ENCODE measurements around the gene STAT1.

Gene STAT1

DNA sequence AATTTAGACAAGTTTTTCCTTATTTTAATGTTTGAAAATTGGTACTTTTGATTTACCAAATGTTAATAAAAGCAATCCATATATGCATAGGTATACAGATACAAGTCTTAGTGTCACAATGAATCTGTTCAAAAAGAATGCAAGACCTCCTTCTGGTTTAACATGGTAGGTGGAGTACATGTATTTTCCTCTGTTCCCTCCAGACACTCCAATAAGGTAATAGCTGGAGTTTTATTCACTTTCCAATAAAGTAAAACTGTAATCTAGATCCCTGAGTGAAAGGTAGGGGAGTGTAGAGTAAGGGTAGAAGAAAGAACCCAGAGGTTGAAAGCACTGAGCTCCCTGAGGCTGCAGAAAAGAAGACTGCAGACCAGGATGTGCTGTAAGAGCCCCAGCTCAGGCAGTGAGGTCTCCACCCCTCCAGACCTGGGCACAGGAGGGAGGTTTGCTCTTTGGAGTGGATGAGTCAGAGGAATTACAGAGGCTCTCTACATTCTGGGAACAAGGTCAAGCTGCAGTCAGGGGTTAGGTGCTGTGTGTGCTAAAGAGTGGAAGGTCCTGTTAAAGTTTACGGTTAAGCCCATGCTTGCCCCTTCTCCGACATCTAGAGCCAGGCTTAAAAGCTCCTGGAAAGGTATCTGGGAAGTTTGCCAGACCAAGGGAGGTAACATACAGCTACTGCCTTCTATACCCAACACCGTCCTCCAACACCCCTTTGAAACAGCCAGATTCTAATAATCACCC is 27.6 kb upstream of the STAT1 start:
- peaks cover 37% of the 10 kb centered on the region for H3K4me1 Mint-ChIP-seq (ENCODE audit: low read depth)
- H3K27me3 Mint-ChIP-seq (ENCODE audit: low read depth), result no peaks in the 10 kb centered on the region
- peaks cover 78% of the 10 kb centered on the region for H3K36me3 Mint-ChIP-seq (ENCODE audit: low read depth)
- DNase-seq (ENCODE audit: low spot score), result no peak
- H3K27ac Mint-ChIP-seq, result no peak overlapping the region
- H3K9me3 Mint-ChIP-seq, result peaks cover 8% of the 10 kb centered on the region
- H3K4me3 Mint-ChIP-seq, result no peak overlapping the region

GRCh38 chr2:191039616-191040015 is 25.6 kb upstream of the STAT1 start:
- H3K4me3 Mint-ChIP-seq, result no peak overlapping the region
- H3K4me1 Mint-ChIP-seq (ENCODE audit: low read depth), result peaks cover 37% of the 10 kb centered on the region
- no peak for DNase-seq (ENCODE audit: low spot score)
- H3K9me3 Mint-ChIP-seq, result peaks cover 7% of the 10 kb centered on the region
- H3K27ac Mint-ChIP-seq, result no peak overlapping the region
- peaks cover 71% of the 10 kb centered on the region for H3K36me3 Mint-ChIP-seq (ENCODE audit: low read depth)
- no peaks in the 10 kb centered on the region for H3K27me3 Mint-ChIP-seq (ENCODE audit: low read depth)

- Mint-ChIP-seq H3K4me3 (peak overlapping the region; percentile 63), H3K36me3 (ENCODE audit: low read depth) (peaks cover 66% of the 10 kb centered on the region), H3K9me3 (no peaks in the 10 kb centered on the region), H3K4me1 (ENCODE audit: low read depth) (peaks cover 37% of the 10 kb centered on the region), H3K27me3 (ENCODE audit: low read depth) (no peaks in the 10 kb centered on the region), H3K27ac (peak overlapping the region; percentile 75)
- no peak for DNase-seq (ENCODE audit: low spot score)
These were observed 24.8 kb upstream of the STAT1 start for GRCh38 chr2:191038741-191039140.

GRCh38 chr2:191038241-191038725 is 24.3 kb upstream of the STAT1 start:
- peak overlapping the region; percentile 75 for H3K27ac Mint-ChIP-seq
- no peaks in the 10 kb centered on the region for H3K9me3 Mint-ChIP-seq
- DNase-seq (ENCODE audit: low spot score), result no peak
- H3K4me3 Mint-ChIP-seq, result peak overlapping the region; percentile 63
- peaks cover 67% of the 10 kb centered on the region for H3K36me3 Mint-ChIP-seq (ENCODE audit: low read depth)
- H3K4me1 Mint-ChIP-seq (ENCODE audit: low read depth), result peaks cover 39% of the 10 kb centered on the region
- H3K27me3 Mint-ChIP-seq (ENCODE audit: low read depth), result no peaks in the 10 kb centered on the region

DNA sequence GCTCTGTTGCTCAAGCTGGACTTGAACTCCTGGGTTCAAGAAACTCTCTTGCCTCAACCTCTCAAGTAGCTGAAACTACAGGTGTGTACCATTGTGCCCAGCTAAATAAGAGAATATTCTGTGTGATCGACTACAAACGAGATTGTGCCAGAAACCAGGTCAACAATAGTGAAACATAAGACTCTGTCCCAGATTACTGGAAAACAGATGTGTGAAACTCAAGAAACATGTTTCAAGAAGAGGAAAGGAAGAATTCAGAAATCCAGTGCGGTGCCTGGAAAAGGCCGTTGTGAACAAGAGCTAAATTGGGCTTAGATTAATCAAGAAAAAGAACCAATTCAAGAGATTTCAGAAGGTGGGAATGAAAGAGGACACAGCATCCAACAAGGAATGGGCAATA is 23.4 kb upstream of the STAT1 start:
- H3K36me3 Mint-ChIP-seq (ENCODE audit: low read depth), result peaks cover 72% of the 10 kb centered on the region
- H3K4me3 Mint-ChIP-seq, result no peak overlapping the region
- H3K4me1 Mint-ChIP-seq (ENCODE audit: low read depth), result peaks cover 40% of the 10 kb centered on the region
- H3K27me3 Mint-ChIP-seq (ENCODE audit: low read depth), result no peaks in the 10 kb centered on the region
- H3K27ac Mint-ChIP-seq, result peak overlapping the region; percentile 27
- DNase-seq (ENCODE audit: low spot score), result no peak
- H3K9me3 Mint-ChIP-seq, result no peaks in the 10 kb centered on the region

- H3K27ac Mint-ChIP-seq, result peak overlapping the region; percentile 24
- H3K9me3 Mint-ChIP-seq, result no peaks in the 10 kb centered on the region
- H3K36me3 Mint-ChIP-seq (ENCODE audit: low read depth), result peaks cover 73% of the 10 kb centered on the region
These were observed 22.4 kb upstream of the STAT1 start for GRCh38 chr2:191036363-191036762.

DNA sequence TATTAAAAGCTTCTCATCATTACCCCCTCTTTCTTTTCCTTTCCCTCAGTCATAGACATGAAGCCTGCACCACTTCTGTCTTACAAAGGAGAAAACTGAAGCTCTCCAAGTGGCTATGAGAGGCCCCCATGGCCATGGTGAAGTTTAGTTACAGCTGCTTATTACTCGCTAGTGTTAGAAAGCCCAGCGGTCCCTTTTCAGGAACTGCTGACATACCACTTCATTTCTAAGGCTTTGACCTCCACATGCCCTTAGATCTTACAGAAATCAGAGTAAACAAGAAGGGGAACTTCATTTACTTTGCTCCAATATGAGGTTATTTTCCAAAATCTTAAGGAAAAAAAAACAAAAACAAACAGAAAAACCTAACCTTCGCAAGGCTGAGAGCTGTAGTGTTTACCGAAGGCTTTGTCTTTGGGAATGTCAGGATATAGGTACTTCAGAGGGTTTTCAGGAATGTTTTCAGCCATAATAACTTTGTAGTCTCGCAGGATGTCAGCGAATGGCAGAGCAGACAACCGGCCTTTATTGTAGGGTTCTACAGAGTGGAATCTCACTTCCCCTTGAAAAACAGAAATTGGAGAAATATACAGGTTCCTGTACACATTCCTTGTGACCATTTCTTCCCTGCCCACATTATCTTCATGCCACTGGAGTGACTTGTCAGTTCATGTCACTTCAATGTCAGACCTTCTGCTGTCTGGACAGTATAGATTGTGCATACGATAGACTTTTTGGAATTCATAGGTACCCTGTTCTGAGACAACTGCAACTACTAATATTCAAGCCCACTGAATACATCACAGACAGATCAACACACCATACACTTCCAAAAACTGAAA is 18.8 kb upstream of the STAT1 start:
- no peak overlapping the region for H3K4me3 Mint-ChIP-seq
- H3K36me3 Mint-ChIP-seq (ENCODE audit: low read depth), result peaks cover 71% of the 10 kb centered on the region
- H3K9me3 Mint-ChIP-seq, result no peaks in the 10 kb centered on the region
- no peaks in the 10 kb centered on the region for H3K27me3 Mint-ChIP-seq (ENCODE audit: low read depth)
- no peak for DNase-seq (ENCODE audit: low spot score)
- peak overlapping the region; percentile 28 for H3K27ac Mint-ChIP-seq
- peaks cover 40% of the 10 kb centered on the region for H3K4me1 Mint-ChIP-seq (ENCODE audit: low read depth)

More at GRCh38 chr2:191036363-191036762, 22.4 kb upstream of the STAT1 start:
- Mint-ChIP-seq H3K27me3 (ENCODE audit: low read depth) (no peaks in the 10 kb centered on the region), H3K4me3 (no peak overlapping the region), H3K4me1 (ENCODE audit: low read depth) (peaks cover 34% of the 10 kb centered on the region)
- DNase-seq (ENCODE audit: low spot score), result no peak

DNA sequence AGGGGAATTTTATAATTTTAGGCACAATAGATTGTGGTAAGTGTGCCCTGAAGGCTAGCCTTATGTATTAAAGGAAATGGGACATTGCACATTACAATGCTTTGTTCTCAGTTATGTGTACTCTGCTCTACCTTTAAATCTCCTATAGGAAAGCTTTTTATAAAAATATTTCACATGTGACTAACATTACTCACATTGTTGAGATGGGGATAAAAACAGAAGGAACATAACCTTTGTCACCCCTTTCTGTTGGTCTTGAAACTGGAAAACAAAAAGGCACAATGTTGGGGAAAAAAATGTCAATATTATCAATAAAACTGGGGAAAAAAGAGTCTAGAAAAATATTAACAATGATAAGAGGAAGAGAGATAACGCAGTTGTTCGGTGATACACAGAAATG is 17.3 kb upstream of the STAT1 start:
- Mint-ChIP-seq H3K27ac (no peak overlapping the region), H3K4me1 (ENCODE audit: low read depth) (peaks cover 40% of the 10 kb centered on the region), H3K27me3 (ENCODE audit: low read depth) (no peaks in the 10 kb centered on the region), H3K4me3 (no peak overlapping the region), H3K36me3 (ENCODE audit: low read depth) (peaks cover 72% of the 10 kb centered on the region), H3K9me3 (no peaks in the 10 kb centered on the region)
- DNase-seq (ENCODE audit: low spot score), result no peak

DNA sequence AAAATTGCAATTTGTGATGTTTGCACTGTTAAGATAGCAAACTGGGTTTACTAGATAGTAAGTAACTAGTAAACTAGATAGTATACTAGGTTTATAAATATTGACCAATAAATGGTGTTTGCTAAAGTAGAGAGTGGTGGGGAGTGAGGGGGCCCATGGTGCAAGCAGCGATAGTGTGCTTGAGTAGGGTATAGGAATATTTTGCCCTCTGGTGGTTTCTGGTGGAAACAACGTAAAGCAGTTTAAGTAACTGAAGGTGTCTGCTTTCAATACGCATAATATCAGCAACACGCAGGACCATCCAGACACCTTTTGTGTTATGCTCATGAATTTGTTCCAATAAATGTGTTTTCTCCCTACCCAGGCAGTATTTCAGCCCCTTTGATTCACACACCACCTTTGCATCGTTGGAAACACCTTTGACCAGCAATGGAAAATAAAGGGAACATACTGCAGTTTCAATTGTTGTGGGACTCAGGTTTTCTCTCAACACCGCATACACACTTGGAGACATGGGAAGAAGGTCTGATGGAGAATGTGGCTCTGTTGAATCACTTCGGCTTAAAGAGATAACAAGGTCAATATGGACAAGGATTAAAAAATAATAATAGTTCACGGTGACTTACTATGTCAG is 16.7 kb upstream of the STAT1 start:
- Mint-ChIP-seq H3K27me3 (ENCODE audit: low read depth) (no peaks in the 10 kb centered on the region), H3K36me3 (ENCODE audit: low read depth) (peaks cover 74% of the 10 kb centered on the region), H3K27ac (peak overlapping the region; percentile 55), H3K9me3 (no peaks in the 10 kb centered on the region), H3K4me3 (peak overlapping the region; percentile 24), H3K4me1 (ENCODE audit: low read depth) (peaks cover 46% of the 10 kb centered on the region)
- DNase-seq (ENCODE audit: low spot score), result no peak

DNA sequence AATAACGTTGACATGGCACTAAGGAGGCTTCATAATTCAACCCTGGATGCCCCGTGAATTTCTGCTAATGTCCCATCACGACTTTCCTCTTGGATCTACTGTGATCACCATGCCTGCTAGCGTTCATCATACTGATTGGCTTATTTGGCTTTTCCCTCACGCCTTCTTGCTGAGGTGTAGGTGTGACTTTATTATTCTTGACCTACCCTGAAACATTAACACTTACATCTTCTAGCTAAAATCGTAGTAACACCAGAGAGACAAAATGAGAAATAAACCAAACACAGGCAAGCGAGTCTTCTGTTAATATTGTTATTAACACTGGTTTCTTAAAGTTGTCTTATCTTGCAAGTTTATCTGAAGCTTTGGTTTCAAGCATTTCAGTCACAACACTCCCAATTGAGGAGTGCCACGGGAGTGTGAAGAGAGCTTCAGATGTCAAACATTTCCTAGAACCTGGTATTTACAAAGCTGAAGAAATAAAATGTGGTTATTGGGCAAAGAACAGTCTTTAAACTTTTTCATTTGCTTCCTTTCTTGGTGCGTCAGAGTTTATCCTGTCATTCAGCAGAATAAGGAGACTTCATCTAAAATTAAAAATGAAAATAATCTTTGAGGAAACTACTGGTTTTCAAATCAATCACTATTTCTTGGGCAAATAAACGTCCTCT is 15.4 kb upstream of the STAT1 start:
- Mint-ChIP-seq H3K27ac (peak overlapping the region; percentile 61), H3K4me3 (peak overlapping the region; percentile 63), H3K4me1 (ENCODE audit: low read depth) (peaks cover 55% of the 10 kb centered on the region), H3K9me3 (no peaks in the 10 kb centered on the region), H3K36me3 (ENCODE audit: low read depth) (peaks cover 69% of the 10 kb centered on the region), H3K27me3 (ENCODE audit: low read depth) (no peaks in the 10 kb centered on the region)
- no peak for DNase-seq (ENCODE audit: low spot score)

DNA sequence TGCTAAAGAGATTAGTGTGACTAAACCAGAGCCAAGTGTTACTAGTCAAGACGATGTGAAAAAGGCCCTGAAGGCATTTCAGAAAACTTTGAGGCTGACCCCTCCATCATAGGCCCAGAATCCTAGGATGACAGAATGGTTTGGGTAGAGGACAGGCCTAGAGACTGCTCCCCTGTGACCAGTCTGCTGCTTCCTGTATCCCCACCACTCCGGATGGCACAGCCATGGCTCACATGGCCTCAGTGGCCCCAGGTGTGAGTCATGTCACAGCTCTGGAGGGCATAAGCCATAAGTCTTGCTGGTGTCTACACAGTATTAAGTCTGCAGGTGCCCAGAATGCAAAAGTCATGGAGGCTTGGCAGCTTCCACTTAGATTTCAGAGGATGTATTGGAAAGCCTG is 12.4 kb upstream of the STAT1 start:
- no peak overlapping the region for H3K4me3 Mint-ChIP-seq
- no peak overlapping the region for H3K27ac Mint-ChIP-seq
- DNase-seq (ENCODE audit: low spot score), result no peak
- H3K36me3 Mint-ChIP-seq (ENCODE audit: low read depth), result peaks cover 48% of the 10 kb centered on the region
- H3K4me1 Mint-ChIP-seq (ENCODE audit: low read depth), result peaks cover 50% of the 10 kb centered on the region
- no peaks in the 10 kb centered on the region for H3K9me3 Mint-ChIP-seq
- no peaks in the 10 kb centered on the region for H3K27me3 Mint-ChIP-seq (ENCODE audit: low read depth)

DNA sequence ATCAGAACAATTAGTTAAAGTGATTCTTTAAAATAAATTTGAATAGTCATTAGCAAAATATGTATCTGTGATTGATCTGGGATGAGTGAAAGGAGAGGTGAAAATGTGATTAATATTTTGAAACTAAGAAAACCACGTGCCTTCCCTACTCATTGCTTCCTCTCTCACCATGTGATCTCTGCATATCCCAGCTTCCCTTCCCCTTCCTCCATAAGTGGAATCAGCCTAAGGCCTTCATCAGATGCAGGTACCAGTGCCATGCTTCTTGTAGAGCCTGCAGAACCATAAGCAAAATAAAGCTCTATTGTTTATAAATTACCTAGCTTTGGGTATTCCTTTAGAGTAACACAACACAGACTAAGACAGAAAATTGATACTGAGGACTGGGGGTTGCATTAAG is 11.2 kb upstream of the STAT1 start:
- peaks cover 37% of the 10 kb centered on the region for H3K4me1 Mint-ChIP-seq (ENCODE audit: low read depth)

DNA sequence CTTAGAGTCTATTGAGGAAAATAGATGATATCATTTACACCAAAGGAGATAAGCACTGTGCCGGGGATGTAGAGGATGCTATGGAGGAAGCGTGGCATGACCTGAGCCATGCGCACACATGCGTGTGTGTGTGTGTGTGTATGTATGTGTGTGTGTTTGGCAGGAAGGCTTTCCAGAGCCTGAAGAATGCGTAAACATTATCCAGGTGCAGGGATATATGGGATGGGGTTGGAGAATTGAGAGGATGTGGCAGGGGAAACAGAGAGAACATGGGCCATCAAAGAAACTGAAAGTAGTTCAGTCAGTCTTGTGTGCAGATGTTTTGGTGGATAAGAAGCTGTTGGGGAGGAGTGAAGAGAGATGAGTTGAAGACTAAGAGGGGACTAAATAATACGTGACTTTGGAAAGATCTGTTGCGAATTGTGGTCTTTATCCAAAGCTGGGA is 9.3 kb upstream of the STAT1 start:
- H3K4me3 Mint-ChIP-seq, result no peak overlapping the region
- H3K9me3 Mint-ChIP-seq, result no peaks in the 10 kb centered on the region
- peaks cover 32% of the 10 kb centered on the region for H3K4me1 Mint-ChIP-seq (ENCODE audit: low read depth)
- H3K27me3 Mint-ChIP-seq (ENCODE audit: low read depth), result no peaks in the 10 kb centered on the region
- peak; percentile 40 for DNase-seq (ENCODE audit: low spot score)
- H3K36me3 Mint-ChIP-seq (ENCODE audit: low read depth), result peaks cover 27% of the 10 kb centered on the region
- no peak overlapping the region for H3K27ac Mint-ChIP-seq

More for the DNA sequence above, 11.2 kb upstream of the STAT1 start:
- no peak for DNase-seq (ENCODE audit: low spot score)
- Mint-ChIP-seq H3K36me3 (ENCODE audit: low read depth) (peaks cover 36% of the 10 kb centered on the region), H3K9me3 (no peaks in the 10 kb centered on the region), H3K4me3 (peak overlapping the region; percentile 49), H3K27me3 (ENCODE audit: low read depth) (no peaks in the 10 kb centered on the region), H3K27ac (peak overlapping the region; percentile 52)

Measured in T-helper 2 cell treated with Interferon-gamma antibody and Interleukin-4, amounts not matched to agents 5 μg/mL and 100 μg/mL, for 36 hours (primary cell).